Activated CD4-positive, alpha-beta T cell treated with anti-CD3 and anti-CD28 coated beads, Interleukin-2, Interleukin-6, amounts not matched to agents 100 ng/mL and 50 ng/mL, durations not matched to agents 16 hours and 8 hours (primary cell): ENCODE measurements around the gene KAT6B.

Experiments
- DNase-seq: peaks from one replicate; pipeline ENCODE4 v3.0.0-alpha.2; 2020

Gene KAT6B

GRCh38 chr10:75021379-75022249 is 195.2 kb downstream of the KAT6B start:
- no peak for DNase-seq

DNA sequence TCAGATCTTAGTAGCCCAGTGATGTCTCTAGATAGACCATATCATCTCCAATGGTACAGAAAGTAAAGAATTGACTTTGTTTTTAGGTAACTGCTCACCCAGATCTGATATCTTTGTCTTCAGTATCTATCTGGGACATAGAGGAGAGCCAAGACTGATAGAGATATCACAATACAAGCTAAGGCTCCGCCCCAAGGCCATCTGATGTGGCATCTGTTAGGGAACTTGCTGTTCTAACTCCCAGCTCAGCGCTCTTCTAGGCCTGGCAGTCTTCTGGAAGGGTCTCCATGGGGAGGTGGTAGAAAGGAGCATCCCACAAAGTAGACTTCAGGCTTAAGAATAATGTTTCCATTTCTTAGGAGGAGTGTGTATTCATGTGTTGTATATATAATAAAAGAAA is 196.7 kb downstream of the KAT6B start:
- DNase-seq = no peak

GRCh38 chr10:75024971-75025523 is 198.6 kb downstream of the KAT6B start:
- no peak for DNase-seq

DNA sequence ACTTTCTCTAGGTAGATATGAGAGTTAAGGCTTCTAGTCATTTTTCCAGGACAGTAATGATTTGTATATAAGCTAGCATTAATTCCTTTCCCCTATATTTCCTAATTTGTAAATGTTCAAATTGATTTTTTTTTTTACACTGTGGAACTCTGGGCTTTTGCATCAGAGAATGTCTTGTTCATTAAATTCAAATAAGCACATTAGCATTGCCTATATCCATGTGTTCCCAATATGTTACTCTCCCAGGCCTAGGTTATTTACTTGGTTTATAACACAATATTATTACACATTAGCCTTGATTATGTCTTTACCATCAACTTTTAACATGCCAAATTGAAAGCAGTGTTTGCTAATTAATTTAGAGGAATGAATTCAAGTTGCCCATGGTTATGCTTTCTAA is 201.6 kb downstream of the KAT6B start:
- DNase-seq = no peak

- DNase-seq = no peak
Observed at GRCh38 chr10:75028748-75029147, 202.3 kb downstream of the KAT6B start.

DNA sequence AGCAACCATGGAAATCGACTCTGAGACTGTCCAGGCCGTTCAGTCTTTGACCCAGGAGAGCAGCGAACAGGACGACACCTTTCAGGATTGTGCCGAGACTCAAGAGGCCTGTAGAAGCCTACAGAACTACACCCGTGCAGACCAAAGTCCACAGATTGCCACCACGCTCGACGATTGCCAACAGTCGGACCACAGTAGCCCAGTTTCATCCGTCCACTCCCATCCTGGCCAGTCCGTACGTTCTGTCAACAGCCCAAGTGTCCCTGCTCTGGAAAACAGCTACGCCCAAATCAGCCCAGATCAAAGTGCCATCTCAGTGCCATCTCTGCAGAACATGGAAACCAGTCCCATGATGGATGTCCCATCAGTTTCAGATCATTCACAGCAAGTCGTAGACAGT is 203.0 kb downstream of the KAT6B start:
- DNase-seq = no peak

GRCh38 chr10:75029857-75030256 is 203.5 kb downstream of the KAT6B start:
- DNase-seq = no peak

DNA sequence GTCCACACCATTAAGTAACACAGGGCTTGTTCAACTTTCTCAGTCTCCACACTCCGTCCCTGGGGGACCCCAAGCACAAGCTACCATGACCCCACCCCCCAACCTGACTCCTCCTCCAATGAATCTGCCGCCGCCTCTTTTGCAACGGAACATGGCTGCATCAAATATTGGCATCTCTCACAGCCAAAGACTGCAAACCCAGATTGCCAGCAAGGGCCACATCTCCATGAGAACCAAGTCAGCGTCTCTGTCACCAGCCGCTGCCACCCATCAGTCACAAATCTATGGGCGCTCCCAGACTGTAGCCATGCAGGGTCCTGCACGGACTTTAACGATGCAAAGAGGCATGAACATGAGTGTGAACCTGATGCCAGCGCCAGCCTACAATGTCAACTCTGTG is 204.0 kb downstream of the KAT6B start:
- DNase-seq = no peak

- DNase-seq = no peak
Observed at GRCh38 chr10:75032119-75032518, 205.7 kb downstream of the KAT6B start.

- DNase-seq = no peak
Observed at GRCh38 chr10:75032813-75033212, 206.4 kb downstream of the KAT6B start.

DNA sequence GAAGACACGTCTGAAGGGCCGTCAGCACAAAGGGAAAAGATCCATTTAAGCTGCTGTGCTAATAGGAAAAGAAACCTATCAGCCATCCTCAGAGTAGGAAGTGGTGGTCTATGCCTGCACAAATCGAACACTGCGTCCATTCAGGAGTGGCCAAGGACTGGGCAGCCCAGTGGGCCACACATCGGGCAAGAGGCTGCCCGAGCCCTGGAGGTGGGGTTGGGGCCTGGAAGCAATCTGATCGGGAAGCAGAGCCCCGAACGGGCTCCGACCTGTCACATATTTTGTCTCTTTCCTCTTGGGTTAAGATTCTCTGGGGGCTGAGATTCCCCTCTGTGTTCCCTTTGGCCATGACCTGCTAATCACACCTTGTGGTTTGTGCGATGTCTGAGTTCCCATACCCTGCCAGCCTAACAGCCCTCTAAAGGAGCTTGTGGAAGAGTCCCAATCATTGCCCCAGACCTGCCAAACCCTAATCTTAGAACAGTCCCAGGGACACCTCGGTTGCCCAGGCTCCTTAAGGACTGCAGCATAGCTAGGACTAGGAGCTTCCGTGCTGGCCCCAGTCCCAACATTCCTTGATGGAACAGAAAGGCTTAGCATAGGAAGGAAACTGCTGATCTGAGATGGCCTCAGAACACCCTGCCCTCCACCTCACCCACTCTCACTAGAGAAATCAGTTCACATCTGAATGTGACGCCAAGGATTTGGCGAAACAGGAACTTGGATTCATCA is 207.2 kb downstream of the KAT6B start:
- DNase-seq = no peak

- peak; percentile 61 for DNase-seq
Observed at GRCh38 chr10:75034131-75034512, 207.7 kb downstream of the KAT6B start.

DNA sequence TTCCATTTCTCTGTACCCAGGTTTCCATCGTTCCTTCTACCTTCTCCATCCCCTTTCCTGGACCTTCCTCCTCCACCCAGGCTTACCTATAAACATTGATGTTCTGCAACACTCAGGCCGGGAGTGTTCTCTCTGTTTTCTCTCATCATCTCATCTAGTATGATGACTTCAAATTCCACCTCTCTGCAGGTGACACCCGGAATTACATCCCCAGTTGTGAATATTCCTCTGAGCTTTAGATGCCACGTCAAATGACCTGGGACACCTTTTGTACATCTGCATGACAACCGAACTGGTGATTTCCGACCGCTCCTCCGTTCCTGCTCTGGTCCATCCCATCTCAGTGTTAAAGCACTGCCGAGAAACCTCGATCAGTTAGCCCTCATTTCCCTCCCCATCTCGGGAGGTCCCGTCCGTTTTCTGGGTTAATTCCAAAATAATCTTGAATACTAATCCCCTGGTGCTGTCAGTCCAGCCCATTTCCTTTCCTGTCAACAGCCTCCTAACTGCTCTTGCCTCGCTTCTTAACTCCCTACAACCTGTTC is 208.4 kb downstream of the KAT6B start:
- no peak for DNase-seq

DNA sequence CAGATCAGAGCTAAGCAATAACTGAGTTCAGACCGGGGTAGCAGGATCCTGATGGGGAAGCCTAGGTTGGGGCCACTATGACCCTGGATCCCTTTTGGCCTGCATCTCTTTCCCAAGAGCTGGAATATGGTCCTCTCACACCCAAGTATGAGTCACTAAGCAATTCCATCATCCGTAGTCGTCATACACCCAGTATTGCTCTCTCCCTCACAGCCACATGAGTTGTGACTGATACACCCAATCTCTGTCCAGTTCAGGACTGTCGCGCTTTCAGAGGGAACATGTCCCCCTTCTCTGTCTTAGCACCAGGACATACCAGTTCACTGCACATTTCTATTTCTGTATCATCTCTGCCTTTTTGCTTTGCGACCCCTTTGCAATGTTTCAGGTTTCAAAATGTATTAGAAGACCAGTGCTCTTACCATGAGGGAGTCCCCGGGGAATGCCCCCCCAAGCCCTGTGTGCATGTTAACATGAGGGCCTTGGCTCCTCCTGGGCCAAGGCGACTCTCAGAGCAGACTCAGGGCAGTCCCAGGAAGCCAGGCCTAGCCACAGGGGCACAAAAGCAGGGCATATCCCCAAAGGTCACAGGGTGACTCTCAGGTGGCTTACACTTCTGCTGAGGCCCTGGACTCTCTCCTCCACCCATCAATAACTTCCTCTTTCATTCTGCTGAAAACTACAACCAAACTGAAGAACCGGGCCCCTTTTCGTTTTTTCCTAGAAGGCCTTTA is 209.7 kb downstream of the KAT6B start:
- DNase-seq = no peak

DNA sequence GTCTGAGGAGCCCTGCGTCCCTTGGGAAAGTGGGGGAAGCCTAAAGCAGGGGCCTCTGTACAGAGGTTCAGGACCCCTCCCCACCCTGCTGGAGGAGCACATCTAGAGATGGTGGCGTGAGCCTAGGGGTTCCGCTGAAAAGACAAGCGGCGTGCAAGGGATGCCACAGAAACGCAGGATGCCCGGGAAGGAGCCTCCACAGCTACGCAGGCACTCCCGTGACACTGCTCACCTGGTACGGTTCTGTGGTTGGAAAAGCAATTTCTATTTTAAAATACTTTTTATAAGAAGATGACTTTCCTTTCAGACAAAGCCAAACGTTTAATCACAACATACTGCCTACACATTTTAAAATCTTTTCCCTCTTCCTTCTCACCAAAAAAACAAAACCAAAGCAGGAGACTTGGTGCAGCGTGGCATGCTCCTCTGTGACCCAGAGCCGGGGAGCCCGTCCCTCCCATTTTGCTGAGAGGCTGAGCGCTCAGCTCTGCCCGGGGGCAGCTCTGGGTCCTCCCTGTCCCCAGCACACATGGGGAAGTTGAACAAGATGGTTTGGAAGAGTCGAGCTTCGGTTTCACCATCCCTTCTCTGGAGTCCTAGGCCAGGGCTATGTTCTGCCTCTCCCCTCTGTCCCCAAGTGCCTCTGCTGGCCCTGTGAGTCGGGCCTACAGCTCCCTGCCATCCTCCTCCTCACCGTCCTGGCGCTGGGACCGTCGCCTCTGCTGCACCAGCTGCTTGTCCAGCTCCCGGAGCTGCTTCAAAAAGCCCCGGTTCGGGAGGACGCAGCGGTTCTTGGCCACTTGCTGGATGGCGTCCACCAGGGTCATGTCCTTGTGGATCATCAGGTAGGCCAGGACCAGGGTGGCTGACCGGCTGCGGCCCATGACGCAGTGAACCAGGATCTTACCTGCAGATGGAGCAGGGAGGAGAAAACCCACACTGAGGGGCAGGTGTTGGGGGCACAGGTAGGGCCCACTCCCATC is 211.1 kb downstream of the KAT6B start:
- no peak for DNase-seq

DNA sequence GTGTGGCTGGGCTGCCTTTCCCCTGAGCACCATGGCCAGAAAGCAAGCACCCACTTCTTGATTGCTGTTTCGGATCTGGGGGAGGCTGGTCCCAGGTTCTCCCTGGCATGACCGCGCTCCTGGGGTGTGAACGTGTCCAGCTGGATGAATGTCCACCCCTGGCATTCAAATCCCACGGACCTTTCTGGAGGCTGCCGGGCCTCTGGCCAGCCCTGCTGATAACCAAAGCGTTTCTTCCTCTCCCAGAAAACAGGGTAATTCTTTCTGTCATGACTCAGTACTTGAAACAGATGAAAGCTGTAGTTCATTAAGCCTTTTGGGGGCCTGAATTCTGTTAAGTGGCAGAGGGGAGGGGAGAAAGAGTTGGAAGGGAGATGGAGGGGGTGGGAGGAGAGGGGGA is 211.9 kb downstream of the KAT6B start:
- DNase-seq = no peak

DNA sequence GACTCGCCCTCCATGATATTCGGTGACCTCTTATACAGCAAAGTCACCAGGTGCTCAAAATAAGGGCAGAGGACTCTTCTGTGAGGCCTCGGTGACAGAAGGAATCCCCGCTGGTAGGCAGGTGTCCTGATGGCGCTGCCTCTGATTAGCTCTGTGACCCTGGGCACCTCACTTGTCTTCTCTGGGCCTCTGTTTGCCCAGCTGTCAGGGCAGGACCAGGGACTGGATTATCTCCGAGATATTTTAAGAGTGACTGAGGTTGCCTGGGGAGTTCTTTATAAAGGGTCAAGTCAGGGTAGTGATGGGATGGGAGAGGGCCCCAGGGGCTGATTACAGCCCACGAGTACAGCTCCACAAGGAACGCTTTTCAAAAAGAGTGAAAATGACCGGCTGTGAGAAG is 214.2 kb downstream of the KAT6B start:
- DNase-seq = no peak

DNA sequence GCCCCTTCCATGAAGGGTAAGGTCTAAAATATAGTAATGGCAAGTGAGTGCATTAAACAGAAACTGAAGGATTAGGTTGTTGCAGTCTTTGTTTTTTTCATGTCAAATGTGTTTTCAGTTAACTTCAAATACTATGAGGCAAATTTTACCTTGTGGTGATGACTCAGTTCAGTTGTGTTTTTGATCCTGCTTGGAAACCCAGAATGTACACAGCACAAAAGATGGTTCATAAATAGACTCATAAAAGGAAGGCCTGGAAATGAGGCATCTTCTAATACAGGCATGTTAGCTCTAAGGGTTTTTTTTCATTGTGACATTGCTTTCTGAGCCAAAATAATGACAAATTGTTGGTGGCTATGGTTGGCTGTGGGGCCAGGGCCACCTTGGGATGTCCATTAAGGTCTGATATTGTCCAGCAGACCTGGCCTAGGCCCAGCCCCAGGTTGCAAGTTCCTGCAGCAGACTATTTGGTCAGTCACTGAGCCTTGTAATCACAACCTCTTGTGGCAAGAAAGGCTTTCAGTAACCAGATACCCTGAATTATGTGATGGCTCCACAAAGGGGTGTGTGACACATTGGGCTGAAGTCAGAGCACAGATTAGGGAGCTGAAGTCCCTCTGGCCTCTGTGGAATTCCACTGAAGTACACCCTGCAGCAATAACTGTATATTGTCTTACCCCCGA is 216.0 kb downstream of the KAT6B start:
- peak; percentile 57 for DNase-seq

DNA sequence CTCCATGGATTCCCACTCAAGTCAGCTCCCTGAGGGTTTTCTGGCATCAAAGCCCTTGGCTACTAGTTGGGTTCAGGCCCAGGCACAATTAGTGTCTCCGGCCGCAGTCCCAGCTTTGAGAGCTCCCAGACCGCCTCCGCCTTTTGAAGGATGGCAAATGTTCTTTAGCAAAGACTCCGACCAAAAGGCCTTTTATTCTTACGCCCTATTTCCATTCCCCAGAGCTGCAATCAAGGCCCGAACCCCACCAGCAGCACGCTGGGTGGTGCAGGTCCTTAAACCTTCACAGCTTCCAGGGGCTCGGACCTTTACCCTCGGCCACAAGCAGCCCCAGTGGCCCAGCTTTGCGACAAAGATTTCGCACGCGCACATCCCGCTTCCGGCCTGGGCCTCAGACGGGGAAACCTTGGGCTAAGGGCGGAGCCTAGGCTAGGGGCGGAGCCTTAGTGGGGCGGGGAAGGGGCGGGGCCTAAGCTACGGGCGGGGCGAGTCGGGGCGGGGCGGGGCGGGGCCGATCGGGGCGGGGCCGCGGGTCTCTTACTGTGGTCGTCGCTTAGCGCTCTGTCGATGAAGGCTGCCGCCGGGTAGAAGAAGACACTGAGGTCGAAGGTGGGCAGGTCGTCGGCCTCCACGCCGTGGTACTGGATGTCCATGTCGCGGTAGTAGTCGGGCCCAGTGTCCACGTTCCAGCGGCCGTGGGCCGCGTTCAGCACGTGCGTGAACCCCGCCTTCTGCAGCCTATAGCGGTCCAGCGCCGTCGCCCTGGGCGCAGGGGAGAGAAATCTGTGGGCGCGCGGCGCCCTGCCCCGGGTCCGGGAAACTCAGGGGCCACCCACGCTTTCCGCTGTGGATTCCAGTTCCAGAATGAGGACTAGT is 217.1 kb downstream of the KAT6B start:
- DNase-seq = peak; percentile 79

- no peak for DNase-seq
Observed at GRCh38 chr10:75048669-75049098, 222.3 kb downstream of the KAT6B start.
